Activated naive CD4-positive, alpha-beta T cell (primary cell): ENCODE results near the gene CNOT4.

ENCODE experiments used
- DNase-seq, 4 experiments: peaks; one replicate each; lab custom pipeline; 2025; lab: John Stamatoyannopoulos, UW

The CNOT4 gene

DNA sequence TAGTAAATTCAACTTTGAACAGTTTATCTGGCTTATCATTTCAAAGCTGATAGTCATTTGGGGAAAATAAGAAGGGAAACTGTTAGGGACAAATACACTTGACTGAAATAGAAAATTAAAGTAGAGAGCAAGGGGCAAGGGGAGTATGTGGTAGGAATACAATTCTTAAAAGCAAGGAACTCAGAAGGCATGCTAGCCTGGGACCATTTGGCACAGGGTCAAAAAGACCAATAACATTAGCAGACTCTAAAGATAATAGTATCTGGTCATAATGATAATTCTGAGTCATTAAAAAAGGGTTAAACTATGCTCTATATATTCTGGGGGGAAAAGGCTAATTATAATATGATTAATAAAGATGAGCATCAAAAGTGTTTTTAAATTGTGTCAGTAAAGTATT, 112.2 kb downstream of the CNOT4 start:
- DNase-seq: no peak

DNA sequence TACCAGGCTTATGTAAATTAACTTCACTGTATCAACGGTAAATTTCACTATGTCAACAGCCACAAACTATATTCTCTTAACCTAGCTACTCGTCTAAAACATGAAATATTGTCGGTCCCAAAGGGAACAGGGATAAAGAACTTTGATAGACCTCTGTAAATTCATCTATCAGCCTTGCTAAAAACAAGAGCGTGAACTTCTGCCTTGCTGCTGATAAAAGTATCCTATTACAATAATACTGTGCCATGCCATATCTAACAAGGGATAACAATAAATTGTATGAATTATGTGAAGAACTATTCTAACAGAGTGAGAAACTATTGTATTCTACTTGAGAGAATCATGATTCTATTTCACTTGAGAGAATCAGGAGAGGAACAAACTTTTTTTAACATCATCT, 117.2 kb downstream of the CNOT4 start:
- no peak for DNase-seq

DNA sequence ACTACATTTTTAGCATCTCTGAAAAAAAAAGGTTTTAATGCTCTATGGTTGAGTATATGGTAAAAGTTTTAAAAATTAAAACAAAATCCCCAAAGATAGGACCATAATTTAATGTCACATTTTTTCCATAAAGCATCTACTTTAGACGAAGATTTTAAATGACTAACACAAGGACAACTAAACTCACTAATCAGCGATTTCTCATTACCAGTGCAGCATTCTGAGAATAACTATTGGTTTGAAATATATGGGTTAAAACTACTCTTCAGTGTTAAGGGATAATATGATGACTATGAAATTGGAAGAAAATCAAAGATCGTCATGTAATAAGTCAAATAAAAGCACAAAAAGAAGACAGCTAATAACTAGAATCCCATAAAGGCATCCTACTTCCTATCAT, 118.4 kb downstream of the CNOT4 start:
- no peak for DNase-seq

DNA sequence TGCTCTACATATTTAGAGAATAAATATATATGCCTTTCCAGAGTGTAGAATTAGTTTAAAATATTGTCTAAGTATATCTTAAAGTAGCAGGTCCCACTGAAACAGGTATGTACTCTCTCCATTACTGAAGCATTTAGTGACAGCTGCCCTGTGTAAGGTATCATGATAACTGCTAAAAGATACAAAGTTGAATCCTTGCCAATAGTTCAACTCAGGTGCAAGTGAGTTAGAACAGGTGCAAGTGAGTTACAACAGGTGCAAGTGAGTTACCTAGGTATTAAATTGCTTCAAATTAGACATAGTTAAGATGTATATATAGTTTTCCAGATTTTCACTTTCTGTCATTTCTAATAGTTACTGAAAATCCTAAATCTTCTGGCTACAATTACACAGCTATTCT, 119.1 kb downstream of the CNOT4 start:
- no peak for DNase-seq

DNA sequence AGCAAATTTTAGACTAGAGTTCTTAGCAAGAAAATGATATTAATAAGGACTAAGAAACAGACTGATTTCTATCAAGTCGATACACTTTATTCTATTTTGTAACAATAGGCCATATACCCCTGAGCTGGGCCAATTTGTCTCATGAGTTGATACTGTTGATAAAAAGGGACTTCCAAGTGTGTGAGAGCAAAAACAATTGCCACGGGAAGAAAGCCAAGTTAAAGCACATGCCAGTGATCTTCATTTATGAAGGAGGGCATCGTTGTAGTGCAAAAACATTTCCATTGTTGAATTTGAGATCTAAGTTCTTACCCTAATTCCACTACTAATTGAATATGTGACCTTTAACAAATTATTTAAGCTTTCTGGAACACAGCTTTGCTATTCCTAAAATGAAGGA, 119.9 kb downstream of the CNOT4 start:
- DNase-seq: no peak

DNA sequence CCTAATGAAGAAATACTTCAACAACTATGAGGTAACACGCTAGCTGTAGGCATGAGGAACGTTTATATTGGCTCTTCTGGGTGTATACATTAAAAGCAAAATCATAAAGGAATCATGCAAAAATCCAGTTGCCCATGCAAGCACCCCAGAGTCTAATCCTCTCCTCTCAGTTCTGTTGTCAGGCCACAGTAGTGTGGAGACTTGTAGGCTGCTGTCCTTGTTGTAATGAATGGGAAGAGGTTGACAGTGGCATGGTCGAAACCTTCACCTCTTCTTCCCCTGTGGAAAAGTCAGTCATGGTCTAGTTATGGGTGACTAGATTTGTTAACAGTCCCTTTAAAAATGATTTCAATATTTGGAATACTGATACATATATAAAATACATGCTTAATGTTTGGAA, 121.3 kb downstream of the CNOT4 start:
- no peak for DNase-seq

DNA sequence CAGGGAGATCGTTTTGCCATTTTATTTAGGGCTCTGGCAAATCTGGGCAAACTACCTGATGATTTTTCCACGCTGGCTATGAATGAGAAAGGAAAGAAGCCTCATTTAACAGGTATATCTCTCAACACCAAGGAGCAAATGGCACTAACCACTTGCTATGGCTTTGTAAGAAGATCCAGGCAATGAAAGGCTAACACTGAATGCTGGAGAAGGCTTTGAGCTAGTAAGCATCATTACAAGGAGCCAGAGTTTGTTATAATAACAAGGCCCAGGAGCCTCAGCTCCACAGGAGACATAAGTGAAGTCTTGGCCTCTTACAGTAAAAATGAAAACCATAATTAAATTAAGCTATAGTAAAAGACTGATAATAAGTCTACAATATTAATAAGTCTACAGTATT, 123.1 kb downstream of the CNOT4 start:
- DNase-seq: no peak

DNA sequence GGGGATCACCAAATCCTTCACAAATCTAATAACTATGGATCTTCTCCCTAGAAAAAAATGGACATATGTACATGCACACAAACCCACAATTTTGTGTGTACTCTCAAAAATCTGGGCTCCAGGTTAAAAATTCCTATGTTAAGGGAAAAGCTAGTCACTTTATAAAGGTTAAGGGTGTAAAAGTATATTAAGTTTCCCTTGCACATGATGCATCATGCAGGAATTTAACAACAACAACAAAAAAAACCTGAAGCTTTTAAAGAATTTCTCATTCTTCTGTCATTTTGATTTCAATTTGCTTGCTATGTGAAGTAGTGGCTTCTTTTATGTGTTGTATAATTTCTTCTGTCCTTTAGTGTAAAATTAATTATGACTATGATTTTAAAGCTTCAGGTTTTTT, 123.7 kb downstream of the CNOT4 start:
- DNase-seq: no peak

DNA sequence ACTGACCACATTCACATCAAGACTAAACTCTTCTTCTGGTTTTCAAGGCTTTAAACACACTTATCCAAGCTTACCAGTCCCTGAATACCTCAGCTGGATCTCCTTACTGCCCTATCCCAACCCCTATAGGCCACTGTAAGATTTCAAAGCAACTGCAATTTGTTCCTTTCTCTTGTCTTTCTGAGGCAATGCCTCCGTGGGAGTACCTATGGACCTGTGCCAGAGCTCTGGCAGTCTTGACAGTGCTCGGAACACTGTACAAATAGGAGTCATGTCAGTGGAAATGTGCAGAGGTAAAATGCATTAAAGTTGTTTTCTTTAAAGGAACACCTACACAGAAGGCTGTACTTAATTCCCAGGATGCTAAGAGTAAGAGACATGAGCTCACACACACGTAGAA, 124.7 kb downstream of the CNOT4 start:
- no peak for DNase-seq

DNA sequence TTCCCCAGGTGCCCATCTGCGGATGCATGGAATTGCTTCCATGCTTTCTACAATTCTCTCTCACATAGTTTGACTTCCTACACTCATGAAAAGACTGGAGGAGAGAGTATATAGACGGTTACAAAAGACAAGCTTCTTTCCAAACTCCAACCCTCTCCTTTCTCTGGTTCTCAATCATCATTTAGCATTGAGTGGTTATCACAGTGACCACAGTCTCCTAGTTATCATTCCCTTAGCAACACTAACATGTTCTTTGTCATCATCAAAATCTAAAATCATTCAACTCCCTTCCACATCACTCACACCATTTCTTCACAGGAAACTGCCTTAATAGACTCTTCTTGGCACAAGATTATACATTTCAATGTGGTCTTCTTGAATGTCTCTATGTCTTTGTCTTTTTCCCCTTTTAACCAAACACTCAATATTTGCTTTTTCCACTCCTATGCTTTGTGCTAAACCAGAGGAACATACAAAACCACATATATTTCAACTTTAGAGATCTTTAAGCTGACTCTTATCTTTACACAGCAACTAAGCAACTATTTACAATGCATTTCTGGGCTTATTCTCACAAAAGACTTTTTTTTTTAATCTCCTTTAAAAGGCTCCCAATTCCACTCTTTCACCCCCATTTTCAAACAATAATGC, 126.3 kb downstream of the CNOT4 start:
- DNase-seq: no peak

DNA sequence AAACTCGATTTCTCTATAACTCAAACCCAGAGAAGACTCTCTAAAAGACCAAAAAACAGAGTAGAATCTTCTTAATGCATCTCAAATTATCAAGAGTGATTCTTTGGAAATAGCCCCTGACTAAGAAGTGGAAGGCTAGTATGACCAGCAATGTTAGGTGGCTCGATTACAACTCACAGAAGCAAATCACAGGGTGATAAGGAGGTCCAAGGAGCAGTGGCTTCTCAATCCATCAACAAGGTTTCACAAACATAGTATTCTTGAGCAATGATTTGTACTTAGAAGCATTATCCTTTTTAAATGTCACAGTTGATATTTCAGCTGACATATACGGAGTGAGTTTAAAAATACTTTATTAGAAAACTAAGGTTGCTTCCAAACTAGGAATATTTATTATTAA, 127.7 kb downstream of the CNOT4 start:
- no peak for DNase-seq

DNA sequence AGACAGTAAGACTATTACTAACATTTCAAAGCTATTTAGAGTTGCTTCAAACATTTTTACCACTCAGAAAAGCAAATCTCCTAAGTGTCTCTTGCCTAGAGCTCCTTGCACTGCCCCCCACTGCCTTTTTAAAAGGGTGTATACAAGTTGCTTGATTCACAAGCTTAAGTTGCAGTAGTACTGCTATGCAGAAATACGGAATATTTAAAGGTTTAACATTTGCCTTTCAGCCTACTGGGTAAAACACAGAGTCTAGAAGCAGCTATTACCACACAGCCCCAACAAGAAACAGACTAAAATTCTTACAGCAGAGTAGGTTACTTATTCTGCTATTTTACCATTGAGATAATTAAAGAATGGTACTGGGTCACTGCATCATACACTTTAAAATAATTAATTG, 128.5 kb downstream of the CNOT4 start:
- no peak for DNase-seq

DNA sequence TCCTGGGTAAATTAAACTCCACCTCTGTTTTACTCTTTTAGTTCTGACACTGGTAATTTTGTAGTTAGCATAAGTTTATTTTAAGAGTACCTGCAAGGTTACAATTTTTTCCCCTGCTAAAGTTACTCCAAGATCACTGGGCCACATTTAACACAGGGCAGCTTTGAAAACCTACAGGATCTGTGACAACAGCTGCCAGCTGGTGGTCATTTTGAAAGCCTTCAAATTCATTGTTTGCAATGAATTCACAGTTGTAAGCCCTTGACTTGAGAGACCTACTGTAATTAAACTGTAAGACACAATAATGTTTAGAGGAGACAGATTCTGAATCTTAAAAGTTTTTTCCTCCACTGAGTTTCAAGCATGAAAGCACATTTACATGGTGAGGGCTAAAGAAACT, 129.6 kb downstream of the CNOT4 start:
- DNase-seq: no peak

DNA sequence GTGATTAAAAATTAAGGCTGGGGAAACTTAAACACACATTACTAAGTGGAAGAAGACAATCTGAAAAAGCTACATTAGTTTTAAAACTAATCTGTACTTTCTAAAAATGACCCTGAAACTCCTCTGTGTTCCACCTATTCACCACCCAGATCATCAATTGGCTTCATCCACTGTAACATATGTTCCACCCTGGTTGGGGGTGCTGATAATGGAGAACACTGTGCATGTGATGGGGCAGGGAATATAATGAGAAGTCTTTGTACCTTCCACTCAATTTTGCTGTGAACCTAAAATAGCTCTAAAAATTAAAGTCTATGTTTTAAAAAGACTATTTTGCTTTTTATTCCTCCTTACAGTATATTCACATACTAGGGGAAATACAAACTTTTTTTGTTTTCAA, 132.7 kb downstream of the CNOT4 start:
- DNase-seq: no peak

DNA sequence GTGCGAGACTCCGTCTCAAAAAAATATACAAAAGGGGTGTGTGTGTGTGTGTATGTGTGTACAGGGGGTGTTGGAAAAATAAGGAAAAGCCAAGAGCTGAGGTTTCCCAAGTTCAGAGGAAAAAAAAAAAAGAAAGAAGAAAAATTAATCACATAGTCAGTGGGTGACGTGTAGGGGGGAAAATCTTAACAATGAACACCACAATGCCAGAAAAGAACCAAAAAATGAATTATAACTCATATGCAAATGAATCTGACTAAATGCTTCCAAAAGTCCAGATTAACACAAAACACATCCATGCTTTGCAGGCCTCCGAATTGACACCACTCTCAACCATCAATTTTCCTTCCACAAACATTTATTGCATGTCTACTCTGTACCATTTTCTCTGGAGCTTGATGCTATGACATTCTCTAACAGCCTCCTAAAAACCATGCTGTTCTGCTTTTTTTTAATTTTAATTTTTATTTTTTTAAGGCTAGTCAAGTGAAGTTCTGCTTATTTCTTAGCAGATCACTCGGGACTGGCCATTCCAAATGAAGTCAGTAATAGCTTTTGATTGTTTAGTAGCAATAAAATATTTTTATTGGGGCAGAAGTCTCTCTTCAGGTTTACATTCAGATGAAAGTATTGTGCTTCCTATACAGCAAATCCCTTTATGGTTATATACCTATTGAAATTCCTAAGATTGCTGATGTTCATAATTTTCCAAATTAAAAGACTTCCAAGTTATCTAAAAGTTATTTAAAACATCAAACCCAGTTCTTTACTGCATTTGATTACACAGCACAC, 133.8 kb downstream of the CNOT4 start:
- DNase-seq: no peak

DNA sequence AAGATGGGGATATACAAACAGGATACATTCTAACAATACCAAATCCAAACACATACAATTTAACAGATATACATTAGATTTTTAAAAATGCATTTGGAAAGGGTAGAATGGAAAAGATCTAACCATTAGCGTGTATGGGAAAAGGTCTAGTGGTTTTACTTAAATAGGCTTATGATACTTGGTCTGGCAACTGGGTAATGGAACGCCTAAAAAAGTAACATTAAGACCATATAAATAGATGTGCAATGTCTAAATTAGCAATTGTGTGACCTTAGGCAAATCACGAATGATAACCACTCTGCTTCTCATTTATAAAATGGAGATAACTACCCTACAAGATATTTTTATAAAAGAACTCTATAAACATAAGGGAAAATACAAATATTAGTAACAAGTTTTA, 135.2 kb downstream of the CNOT4 start:
- DNase-seq: no peak

DNA sequence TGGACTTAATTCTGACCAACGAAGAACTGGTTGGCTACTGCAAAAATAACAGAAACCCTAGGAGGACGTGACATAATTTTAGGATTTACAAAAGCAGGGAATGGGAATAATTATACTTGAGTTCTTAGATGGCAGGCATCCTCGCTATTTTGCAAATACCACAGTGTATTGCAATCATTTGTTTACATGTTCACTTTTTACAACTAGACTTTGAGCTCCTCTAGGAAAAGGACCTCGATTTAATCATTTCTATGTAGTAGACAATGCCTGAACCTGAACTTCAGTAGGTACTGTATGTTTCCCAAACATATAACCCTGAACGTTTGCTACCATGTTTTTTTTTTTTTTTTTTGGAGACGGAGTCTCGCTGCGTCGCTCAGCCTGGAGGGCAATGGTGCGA, 137.7 kb downstream of the CNOT4 start:
- DNase-seq: no peak

DNA sequence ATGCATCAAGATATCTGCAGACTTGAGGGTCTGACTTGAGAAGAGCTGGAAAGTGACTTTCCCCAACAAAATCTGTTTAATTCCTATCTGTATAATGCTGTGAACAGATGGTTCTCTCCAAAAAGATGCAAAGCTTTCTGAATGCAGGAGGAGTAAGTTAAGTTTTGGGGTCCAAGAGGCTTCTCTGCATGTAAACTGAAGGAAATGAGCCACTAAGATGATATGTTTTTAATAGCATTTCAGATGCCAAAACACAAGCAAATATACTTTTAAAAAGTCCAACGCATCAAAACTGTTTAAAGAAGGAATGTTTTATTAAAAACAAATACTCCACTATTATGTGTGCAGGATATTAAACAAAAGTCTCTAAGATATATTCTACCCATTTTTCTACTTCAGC, 139.2 kb downstream of the CNOT4 start:
- DNase-seq: no peak

DNA sequence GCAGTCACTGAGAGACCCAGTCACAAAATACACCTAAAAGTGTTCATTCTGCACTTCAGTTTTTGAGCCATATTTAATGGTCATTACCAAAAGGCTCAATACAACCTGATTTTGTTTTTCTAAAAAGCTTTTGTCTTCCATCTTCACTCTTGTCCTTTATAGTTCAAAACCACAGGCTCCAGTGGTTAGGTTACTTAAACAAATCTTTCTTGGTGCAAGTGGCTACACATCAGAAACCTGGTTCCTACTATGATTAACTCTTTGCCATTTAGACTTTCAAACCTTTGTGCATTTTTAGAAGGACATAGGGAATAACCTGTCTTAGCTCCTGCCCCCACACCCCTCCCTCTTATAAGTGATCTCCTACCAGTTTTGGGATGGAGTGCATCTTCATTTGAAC, 140.5 kb downstream of the CNOT4 start:
- no peak for DNase-seq

DNA sequence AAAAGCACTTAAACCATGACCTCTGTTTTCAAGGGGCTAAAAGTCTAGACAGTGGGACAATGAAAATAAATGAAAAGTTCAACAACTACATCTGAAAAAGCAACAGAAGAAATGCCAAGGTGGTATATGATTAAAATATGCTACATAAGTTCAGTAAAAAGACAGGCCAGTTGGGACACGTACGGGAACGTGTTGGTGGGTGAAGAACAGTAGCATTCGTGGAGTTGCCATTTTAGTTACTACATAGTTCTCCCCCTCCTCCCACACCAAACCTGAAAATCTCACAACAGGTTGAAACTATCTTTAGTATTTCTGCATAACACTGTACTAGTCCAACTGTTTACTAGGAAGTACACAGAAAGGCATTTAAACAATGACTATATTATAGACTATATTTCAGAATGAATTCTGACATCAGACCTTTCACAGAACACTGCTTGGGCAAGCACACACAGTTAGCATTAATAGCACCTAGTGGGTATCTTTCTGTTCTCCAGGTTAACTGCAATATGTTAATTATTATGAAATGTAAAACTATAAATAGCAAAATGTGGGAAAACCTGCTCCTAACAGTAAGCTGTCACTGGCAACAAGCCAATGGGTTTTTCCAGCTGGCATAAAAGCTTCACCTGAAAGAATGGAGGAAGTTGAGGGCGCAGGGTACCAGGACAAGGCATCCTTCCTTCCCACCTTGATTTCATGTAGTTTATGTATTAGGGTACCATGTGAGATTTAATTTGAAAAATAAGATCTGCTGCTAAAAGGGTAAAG, 141.3 kb downstream of the CNOT4 start:
- no peak for DNase-seq

DNA sequence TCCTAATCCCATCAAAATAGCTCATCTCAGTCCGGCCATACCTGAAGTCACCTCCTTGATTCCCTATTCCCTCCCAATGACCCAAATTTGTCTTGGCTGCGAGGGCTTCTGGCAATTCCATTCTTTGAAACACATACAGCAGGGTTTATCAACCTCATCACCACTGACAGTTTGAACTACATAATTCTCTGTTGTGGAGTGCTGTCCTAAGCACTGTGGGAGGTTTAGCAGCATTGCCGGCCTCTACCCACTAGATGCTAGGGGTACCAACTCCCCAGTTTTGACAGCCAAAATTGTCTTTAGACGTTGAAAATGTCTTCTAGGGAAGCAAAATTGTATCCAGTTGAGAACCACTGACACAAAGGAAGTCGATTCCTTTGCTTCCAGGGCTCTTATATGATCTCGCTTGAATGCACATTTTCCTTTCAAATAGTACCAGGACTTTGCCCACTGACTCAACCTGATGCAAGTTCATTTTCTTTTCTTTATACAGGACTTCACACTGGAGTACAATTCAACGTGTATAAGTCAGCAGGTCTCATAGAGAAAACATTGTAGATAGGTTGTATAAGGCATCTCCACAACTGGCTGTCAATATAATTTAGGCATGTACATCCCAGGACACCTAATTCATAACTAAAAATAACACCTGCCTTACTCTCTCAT, 142.9 kb downstream of the CNOT4 start:
- DNase-seq: no peak

DNA sequence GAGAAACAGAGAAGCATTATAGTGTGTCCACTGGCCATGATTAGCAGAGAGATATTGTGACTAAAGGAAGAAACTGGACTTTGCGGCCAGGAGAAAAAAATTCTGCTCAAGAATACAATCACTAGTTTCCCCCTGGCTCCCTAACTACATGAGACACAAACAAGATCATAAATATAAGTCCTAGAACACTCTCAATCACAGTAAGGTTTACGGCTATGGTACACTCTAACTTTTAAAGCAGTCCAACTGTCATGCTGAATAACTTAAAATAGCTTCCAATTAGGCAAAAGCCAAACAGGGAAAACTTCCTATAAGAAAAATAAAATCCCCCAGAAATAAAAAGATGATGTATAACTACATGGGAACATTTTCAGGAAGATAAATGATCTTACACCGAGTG, 144.2 kb downstream of the CNOT4 start:
- no peak for DNase-seq

DNA sequence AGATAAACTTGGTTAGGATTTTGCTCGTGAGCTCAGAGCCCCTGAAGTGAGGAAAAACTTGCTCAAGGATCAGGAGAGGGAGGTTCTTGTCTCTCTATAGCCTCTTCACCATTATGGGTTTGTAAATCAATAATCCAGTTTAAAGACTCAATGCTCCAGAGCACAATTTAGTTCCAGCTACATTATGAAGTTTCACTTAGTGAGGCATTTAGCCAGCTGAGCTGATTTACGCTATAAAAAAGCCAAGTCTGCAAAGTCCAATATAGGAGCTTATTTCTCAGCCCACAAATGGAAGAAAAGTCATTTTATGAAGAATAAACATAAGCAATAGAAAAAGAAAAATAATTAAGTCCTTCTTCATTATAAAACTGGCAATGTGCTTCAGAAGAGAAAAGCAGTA, 145.7 kb downstream of the CNOT4 start:
- no peak for DNase-seq
